ENCODE results near the gene LSM7.

LSM7 gene

GRCh38 chr19:2308114-2308556, 20.3 kb downstream of the LSM7 start, which contains the start of gene LINGO3:
Gene LINGO3, minus strand, starts transcription at chr19:2308154. Its CDS starts 16,378 bp downstream, at chr19:2291776.
- Histone ChIP-seq H3K9me3 (ENCODE audit: control insufficient read depth, low read length) (no peaks in the 10 kb centered on the region), H3K27ac (ENCODE audit: low read depth, low read length, severe bottlenecking) (no peak within 1 kb of the TSS), H3K4me3 (ENCODE audit: extremely low read depth, insufficient read depth, low read length, poor library complexity, severe bottlenecking) (peak within 1 kb of the TSS; percentile 18), H3K4me1 (ENCODE audit: control insufficient read depth, insufficient read depth, low read length, poor library complexity, severe bottlenecking) (no peaks in the 10 kb centered on the region), H3K36me3 (ENCODE audit: control insufficient read depth, insufficient read depth, low read length) (no peaks in the 10 kb centered on the region)
- 13 to 18% methylated on average over 37 to 53 of the region's 63 CpGs for WGBS, 2 experiments (ENCODE audit: insufficient coverage in 2 of 2)

GRCh38 chr19:2307518-2308012, 20.8 kb downstream of the LSM7 start:
- Histone ChIP-seq H3K36me3 (ENCODE audit: control insufficient read depth, insufficient read depth, low read length) (no peaks in the 10 kb centered on the region), H3K4me1 (ENCODE audit: control insufficient read depth, insufficient read depth, low read length, poor library complexity, severe bottlenecking) (no peaks in the 10 kb centered on the region), H3K4me3 (ENCODE audit: extremely low read depth, insufficient read depth, low read length, poor library complexity, severe bottlenecking) (no peak overlapping the region), H3K9me3 (ENCODE audit: control insufficient read depth, low read length) (no peaks in the 10 kb centered on the region), H3K27ac (ENCODE audit: low read depth, low read length, severe bottlenecking) (no peak overlapping the region)
- 69 to 73% methylated on average over 23 to 30 of the region's 33 CpGs for WGBS, 2 experiments (ENCODE audit: insufficient coverage in 2 of 2)

- WGBS, 2 experiments (ENCODE audit: insufficient coverage in 2 of 2), result 83 to 84% methylated on average over 14 to 17 of the region's 17 CpGs
- Histone ChIP-seq H3K9me3 (ENCODE audit: control insufficient read depth, low read length) (no peaks in the 10 kb centered on the region), H3K4me1 (ENCODE audit: control insufficient read depth, insufficient read depth, low read length, poor library complexity, severe bottlenecking) (no peaks in the 10 kb centered on the region), H3K4me3 (ENCODE audit: extremely low read depth, insufficient read depth, low read length, poor library complexity, severe bottlenecking) (no peak overlapping the region), H3K27ac (ENCODE audit: low read depth, low read length, severe bottlenecking) (no peak overlapping the region), H3K36me3 (ENCODE audit: control insufficient read depth, insufficient read depth, low read length) (no peaks in the 10 kb centered on the region)
Measured at GRCh38 chr19:2306971-2307370, 21.4 kb downstream of the LSM7 start.

- Histone ChIP-seq H3K4me3 (ENCODE audit: extremely low read depth, insufficient read depth, low read length, poor library complexity, severe bottlenecking) (no peak overlapping the region), H3K27ac (ENCODE audit: low read depth, low read length, severe bottlenecking) (no peak overlapping the region), H3K36me3 (ENCODE audit: control insufficient read depth, insufficient read depth, low read length) (no peaks in the 10 kb centered on the region), H3K4me1 (ENCODE audit: control insufficient read depth, insufficient read depth, low read length, poor library complexity, severe bottlenecking) (no peaks in the 10 kb centered on the region), H3K9me3 (ENCODE audit: control insufficient read depth, low read length) (no peaks in the 10 kb centered on the region)
- WGBS, 2 experiments (ENCODE audit: insufficient coverage in 2 of 2), result 80% methylated on average over 15 of the region's 19 CpGs
Measured at GRCh38 chr19:2306281-2306806, 22.0 kb downstream of the LSM7 start.

- Histone ChIP-seq H3K9me3 (ENCODE audit: control insufficient read depth, low read length) (no peaks in the 10 kb centered on the region), H3K27ac (ENCODE audit: low read depth, low read length, severe bottlenecking) (no peak overlapping the region), H3K36me3 (ENCODE audit: control insufficient read depth, insufficient read depth, low read length) (no peaks in the 10 kb centered on the region), H3K4me3 (ENCODE audit: extremely low read depth, insufficient read depth, low read length, poor library complexity, severe bottlenecking) (no peak overlapping the region), H3K4me1 (ENCODE audit: control insufficient read depth, insufficient read depth, low read length, poor library complexity, severe bottlenecking) (no peaks in the 10 kb centered on the region)
- WGBS, 2 experiments (ENCODE audit: insufficient coverage in 2 of 2), result 85 to 86% methylated on average over 9 to 10 of the region's 19 CpGs
Measured at GRCh38 chr19:2305452-2306280, 22.7 kb downstream of the LSM7 start.

GRCh38 chr19:2303211-2303798, 25.1 kb downstream of the LSM7 start:
- WGBS, 2 experiments (ENCODE audit: insufficient coverage in 2 of 2), result 90 to 91% methylated on average over 20 to 23 of the region's 26 CpGs
- Histone ChIP-seq H3K36me3 (ENCODE audit: control insufficient read depth, insufficient read depth, low read length) (no peaks in the 10 kb centered on the region), H3K9me3 (ENCODE audit: control insufficient read depth, low read length) (no peaks in the 10 kb centered on the region), H3K4me1 (ENCODE audit: control insufficient read depth, insufficient read depth, low read length, poor library complexity, severe bottlenecking) (no peaks in the 10 kb centered on the region), H3K27ac (ENCODE audit: low read depth, low read length, severe bottlenecking) (no peak overlapping the region), H3K4me3 (ENCODE audit: extremely low read depth, insufficient read depth, low read length, poor library complexity, severe bottlenecking) (no peak overlapping the region)

- 49 to 58% methylated on average over 43 to 55 of the region's 62 CpGs for WGBS, 2 experiments (ENCODE audit: insufficient coverage in 2 of 2)
- H3K27ac ChIP-seq (ENCODE audit: low read depth, low read length, severe bottlenecking), result no peak overlapping the region
Measured at GRCh38 chr19:2302319-2303210, 25.8 kb downstream of the LSM7 start.

GRCh38 chr19:2300533-2300932, 27.9 kb downstream of the LSM7 start:
- WGBS, 2 experiments (ENCODE audit: insufficient coverage in 2 of 2), result 89 to 94% methylated on average over 10 to 11 of the region's 17 CpGs
- no peak overlapping the region for H3K4me3 ChIP-seq (ENCODE audit: extremely low read depth, insufficient read depth, low read length, poor library complexity, severe bottlenecking)
- H3K9me3 ChIP-seq (ENCODE audit: control insufficient read depth, low read length), result no peaks in the 10 kb centered on the region
- no peaks in the 10 kb centered on the region for H3K36me3 ChIP-seq (ENCODE audit: control insufficient read depth, insufficient read depth, low read length)
- no peaks in the 10 kb centered on the region for H3K4me1 ChIP-seq (ENCODE audit: control insufficient read depth, insufficient read depth, low read length, poor library complexity, severe bottlenecking)
- H3K27ac ChIP-seq (ENCODE audit: low read depth, low read length, severe bottlenecking), result no peak overlapping the region

More at GRCh38 chr19:2302319-2303210, 25.8 kb downstream of the LSM7 start:
- Histone ChIP-seq H3K4me1 (ENCODE audit: control insufficient read depth, insufficient read depth, low read length, poor library complexity, severe bottlenecking) (no peaks in the 10 kb centered on the region), H3K36me3 (ENCODE audit: control insufficient read depth, insufficient read depth, low read length) (no peaks in the 10 kb centered on the region), H3K9me3 (ENCODE audit: control insufficient read depth, low read length) (no peaks in the 10 kb centered on the region), H3K4me3 (ENCODE audit: extremely low read depth, insufficient read depth, low read length, poor library complexity, severe bottlenecking) (no peak overlapping the region)

- Histone ChIP-seq H3K4me1 (ENCODE audit: control insufficient read depth, insufficient read depth, low read length, poor library complexity, severe bottlenecking) (peaks cover 4% of the 10 kb centered on the region), H3K9me3 (ENCODE audit: control insufficient read depth, low read length) (no peaks in the 10 kb centered on the region), H3K36me3 (ENCODE audit: control insufficient read depth, insufficient read depth, low read length) (no peaks in the 10 kb centered on the region), H3K27ac (ENCODE audit: low read depth, low read length, severe bottlenecking) (no peak overlapping the region), H3K4me3 (ENCODE audit: extremely low read depth, insufficient read depth, low read length, poor library complexity, severe bottlenecking) (no peak overlapping the region)
- WGBS, 2 experiments (ENCODE audit: insufficient coverage in 2 of 2), result 89% methylated on average over 12 to 15 of the region's 16 CpGs
Measured at GRCh38 chr19:2296141-2296540, 32.2 kb downstream of the LSM7 start.

GRCh38 chr19:2294687-2295335, 33.6 kb downstream of the LSM7 start:
- H3K9me3 ChIP-seq (ENCODE audit: control insufficient read depth, low read length), result no peaks in the 10 kb centered on the region
- H3K4me3 ChIP-seq (ENCODE audit: extremely low read depth, insufficient read depth, low read length, poor library complexity, severe bottlenecking), result no peak overlapping the region
- 78 to 82% methylated on average over 22 to 25 of the region's 26 CpGs for WGBS, 2 experiments (ENCODE audit: insufficient coverage in 2 of 2)
- H3K27ac ChIP-seq (ENCODE audit: low read depth, low read length, severe bottlenecking), result no peak overlapping the region
- no peaks in the 10 kb centered on the region for H3K36me3 ChIP-seq (ENCODE audit: control insufficient read depth, insufficient read depth, low read length)
- H3K4me1 ChIP-seq (ENCODE audit: control insufficient read depth, insufficient read depth, low read length, poor library complexity, severe bottlenecking), result peaks cover 11% of the 10 kb centered on the region

Data from mesodermal cell (in vitro differentiated cells).